GM10847 (cell line): ENCODE data around the gene KMT5C.
A peak's percentile ranks its signal among the peaks of the same experiment; 100 is the strongest.

ENCODE experiments used
- POLR2A ChIP-seq: IDR thresholded peaks from 2 replicates; pipeline ENCODE4 v1.6.1; 2011; ENCODE audit not compliant: insufficient read length; ENCODE audit errors: extremely low read depth

Gene KMT5C

DNA sequence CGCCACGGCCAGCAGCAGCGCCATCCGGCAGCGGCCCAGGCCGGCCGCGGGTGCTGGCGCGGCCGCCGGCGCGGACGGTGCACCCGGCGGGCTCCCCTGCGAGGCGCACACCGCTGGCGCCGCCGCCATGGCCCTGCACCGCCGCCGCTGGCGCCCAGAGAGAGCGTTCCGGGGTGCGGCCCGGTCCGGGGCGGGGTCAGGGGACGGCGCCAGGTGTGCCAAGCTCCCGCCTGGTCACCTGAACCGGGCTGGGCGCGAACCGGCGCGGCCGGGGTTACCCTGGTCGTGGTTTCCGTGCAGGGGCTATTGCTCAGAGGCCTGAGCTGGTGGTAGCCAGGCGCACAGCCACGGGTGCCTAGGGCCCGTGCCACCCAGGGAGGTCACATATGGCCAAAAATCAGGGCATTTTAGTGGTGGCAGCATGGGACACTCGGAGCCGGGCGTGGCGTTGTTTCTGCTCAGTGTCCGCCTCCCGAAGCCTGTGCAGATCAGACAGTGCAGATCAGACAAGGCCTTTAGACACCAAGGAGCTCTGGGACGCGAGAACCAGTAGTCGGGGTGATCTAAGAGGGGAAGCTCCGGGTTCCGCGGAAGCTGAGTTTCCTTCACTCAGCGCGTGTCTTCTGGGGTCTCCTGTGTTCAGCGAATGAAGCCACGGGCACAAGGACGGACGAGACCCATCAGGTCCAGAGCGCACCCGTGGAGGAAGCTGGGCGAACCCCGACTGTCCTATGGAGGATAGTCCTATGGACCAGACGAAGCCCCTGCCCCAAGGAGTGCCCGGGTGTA is 44.6 kb downstream of the KMT5C start, which contains the start of gene TMEM238:
Gene TMEM238 (minus strand): TSS at position 162 of the 789 bp plus-strand sequence. CDS start 33 bp downstream, at position 129.
- TF ChIP-seq POLR2A = no peak

DNA sequence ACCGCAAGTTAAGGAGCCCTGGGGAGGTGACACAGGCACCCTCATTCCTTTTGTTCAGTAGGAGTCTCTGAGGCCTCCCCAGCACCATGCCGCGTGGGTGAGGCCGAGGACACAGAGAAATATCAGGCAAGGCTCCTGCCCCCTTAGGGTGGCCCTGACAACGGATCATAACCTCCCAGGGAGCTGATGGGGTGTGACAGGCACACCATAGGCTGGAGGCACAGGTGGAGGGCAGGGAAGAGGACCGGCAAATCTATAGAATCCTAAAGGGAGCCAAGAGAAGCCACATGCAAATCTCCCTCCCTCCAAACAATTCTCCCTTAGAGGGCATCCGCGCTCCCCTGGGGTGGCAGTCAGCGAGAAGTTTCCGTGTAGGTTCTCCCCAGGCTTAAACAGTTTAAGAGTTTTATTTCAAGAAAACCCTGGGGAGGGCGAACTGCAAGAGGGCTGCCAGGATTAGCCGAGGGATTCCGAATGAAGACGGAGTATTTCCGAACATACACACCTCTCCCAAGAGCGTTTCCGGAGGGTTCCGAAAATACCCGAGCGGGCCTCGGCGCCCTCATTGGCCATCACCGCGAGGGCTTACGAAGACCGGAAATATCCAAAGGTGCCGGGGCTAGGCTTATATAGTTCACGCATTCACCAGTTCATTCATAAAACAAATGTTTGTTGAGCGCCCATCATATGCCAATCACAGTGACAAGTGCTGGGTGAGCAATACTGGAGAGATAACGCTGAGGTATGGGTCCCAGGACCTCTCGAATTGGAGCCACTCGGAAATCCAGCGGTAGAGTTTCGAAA is 45.4 kb downstream of the KMT5C start:
- TF ChIP-seq POLR2A = no peak

DNA sequence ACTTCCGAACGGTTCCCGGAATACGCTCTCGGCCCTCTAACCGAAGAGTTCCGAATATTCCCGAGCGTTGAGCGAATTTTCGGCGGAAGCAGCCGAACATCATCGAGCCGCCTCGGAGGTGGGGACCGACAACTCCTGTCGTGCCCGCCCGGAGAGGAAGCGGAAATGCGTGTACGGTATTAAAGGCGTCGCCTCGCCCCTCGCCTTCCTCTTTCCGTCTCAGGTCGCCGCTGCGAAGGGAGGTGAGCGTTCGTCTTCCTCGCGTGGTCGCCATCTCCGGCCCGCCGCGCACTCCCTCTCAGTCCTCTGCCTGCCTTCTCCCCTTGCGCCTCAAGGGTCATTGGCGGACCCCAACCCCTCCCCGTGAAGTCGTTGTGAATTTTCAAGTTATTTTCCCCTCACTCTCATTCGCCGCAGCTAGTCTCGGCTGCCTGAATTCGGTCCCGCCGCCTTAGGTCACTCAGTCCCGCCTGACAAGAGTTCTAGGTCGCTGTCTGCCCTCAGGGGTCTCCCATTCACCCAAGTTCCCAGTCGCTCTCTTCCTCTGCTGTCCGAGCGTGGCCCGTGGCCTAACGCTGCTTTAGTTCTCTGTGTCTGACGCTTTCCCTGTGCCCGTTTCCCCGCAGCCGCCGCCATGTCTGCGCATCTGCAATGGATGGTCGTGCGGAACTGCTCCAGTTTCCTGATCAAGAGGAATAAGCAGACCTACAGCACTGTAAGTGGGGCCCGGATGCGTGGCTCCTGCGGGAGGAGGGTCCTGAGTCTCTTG is 46.2 kb downstream of the KMT5C start, which contains the start of gene RPL28:
Gene RPL28 (plus strand): TSS at position 209 of the 769 bp plus-strand sequence. CDS start 426 bp downstream, at position 635.
- TF ChIP-seq POLR2A = peak; percentile 99

DNA sequence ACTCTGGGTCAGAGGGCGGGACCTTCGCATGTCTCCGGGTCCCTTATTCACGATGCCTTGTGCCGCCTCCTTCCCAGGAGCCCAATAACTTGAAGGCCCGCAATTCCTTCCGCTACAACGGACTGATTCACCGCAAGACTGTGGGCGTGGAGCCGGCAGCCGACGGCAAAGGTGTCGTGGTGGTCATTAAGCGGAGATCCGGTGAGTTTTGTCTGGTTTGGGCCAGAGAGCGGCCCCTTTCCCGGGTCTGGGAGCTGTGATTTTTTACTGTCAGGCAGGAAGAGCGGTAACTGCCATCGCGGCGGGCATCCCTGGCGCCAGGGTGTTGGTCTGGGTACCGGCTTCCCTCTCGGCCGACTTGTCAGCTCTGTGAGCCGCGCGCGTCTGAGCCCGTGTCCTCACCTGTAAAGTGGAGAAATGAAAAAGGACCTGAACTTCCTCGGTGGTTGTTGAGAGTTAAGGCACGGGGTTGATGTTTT is 46.9 kb downstream of the KMT5C start:
- no peak for TF ChIP-seq POLR2A

DNA sequence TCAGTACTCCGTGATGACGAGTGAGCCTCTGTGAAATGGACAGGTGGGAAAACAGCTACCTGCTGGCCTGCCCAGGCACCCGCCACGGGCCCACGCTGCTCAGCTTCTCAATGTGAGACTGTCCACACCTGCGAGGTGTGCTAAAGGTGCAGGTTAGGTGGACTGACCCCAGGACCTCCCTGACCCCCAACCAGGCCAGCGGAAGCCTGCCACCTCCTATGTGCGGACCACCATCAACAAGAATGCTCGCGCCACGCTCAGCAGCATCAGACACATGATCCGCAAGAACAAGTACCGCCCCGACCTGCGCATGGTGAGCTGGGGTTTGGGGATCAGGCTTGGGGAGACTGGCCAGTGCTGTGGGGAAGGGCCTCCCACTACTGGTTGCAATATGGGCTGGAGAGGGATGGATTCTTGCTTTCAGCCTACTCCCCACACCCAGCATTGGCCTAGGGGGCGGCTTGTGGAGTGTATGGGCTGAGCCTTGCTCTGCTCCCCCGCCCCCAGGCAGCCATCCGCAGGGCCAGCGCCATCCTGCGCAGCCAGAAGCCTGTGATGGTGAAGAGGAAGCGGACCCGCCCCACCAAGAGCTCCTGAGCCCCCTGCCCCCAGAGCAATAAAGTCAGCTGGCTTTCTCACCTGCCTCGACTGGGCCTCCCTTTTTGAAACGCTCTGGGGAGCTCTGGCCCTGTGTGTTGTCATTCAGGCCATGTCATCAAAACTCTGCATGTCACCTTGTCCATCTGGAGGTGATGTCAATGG is 48.2 kb downstream of the KMT5C start:
- TF ChIP-seq POLR2A = no peak

DNA sequence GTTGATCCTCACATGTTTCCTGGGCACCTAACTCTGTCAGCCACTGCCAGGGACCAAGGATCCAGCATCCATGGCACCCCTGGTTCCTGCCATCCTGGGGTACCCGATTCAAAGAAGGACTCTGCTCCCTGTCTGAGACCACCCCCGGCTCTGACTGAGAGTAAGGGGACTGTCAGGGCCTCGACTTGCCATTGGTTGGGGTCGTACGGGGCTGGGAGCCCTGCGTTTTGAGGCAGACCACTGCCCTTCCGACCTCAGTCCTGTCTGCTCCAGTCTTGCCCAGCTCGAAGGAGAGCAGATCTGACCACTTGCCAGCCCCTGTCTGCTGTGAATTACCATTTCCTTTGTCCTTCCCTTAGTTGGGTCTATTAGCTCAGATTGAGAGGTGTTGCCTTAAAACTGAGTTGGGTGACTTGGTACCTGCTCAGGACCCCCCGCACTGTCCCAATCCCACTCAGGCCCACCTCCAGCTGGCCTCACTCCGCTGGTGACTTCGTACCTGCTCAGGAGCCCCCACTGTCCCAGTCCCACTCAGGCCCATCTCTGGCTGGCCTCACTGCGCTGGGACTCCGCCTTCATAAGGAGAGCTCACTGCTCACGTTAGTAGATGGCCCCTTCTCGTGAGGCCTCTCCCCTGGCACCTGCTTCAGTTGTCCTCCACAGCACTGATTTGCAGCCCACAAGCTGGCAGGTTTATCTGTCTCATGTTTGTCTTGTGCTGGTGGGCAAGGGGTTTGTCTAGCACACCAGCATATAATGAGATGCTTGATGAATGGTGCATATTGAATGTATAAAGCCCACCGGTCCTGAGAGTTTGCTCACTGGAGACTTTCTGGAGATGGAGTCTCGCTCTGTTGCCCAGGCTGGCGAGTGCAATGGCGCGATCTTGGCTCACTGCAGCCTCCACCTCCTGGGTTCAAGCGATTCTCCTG is 50.0 kb downstream of the KMT5C start:
- peak; percentile 16 for TF ChIP-seq POLR2A

DNA sequence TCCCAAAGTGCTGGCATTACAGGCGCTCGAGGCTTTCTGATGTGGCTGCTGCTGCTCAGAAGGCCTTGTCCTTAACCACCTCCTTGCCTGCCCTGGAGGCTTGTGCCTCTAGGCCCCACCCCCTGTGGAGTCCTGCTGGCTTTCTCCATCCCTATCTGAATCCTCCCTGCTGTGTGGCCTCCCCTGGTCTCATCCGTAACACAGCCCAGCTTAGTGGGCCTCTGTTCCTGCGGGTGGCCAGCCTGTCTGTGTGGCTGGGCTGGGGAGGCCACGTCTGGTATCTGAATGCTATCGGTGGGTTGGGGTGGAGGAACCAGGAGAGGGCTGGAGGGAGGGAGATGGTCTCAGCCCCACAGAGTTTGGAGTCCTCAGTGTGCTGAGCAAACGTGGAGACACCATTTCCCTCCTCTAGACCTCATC is 50.8 kb downstream of the KMT5C start:
- no peak for TF ChIP-seq POLR2A

DNA sequence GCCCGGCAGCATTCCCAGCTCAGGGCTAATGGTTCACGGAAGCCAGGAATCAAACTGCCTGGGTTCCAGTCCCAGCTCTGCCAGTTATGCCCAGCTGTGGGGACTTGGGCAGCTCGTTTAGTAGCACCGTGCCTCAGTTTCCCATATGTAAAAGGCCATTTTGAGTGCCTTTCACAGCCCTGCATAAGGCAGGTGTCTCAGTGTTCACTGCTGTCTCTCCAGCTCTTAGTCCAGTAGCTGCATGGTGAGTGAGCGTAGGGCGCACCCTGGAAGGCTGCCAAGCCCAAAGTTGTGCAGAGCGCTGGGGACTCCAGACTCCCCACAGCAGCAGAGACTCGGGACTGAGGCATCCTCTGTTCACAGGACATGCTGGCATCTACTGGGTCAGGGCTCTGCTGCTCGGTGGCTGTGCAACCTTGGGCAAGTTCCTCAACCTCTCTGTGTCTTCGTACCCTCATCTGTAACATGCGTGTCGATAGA is 51.6 kb downstream of the KMT5C start:
- TF ChIP-seq POLR2A = no peak

DNA sequence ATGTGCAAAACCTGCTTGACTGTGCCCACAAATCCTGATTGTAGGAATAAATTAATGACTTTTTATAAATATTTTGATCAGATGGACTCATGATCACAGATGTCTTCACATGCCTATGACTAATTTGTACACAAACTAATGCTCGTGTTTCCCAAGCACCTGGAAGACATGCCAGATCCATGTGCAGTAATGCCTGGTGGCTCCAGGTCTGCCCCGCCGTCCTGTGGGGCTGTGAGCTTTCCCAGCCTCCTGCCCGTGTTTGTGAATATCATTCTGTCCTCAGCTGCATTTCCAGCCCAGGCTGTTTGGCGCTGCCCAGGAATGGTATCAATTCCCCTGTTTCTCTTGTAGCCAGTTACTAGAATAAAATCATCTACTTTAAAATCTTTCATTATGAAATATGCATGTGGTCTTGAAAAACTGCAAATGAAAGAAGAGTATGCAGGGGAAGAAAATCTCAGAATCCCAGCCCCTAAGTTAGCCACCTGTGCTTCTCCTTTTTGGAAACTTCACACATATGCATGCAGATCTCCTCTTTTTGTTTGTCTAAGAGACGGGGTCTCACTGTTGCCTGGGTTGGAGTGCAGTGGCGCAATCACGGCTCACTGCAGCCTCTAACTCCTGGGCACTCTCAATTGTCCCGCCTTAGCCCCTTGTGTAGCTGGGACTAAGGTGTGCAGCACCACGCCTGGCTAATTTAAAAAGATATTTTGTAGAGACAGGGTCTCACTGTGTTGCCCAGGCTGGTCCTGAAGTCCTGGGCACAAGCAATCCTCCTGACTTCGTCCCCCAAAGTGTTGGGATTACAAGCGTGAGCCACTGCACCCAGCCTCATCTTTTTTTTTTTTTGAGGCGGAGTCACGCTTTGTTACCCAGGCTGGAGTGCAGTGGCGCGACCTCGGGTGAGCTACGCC is 52.3 kb downstream of the KMT5C start:
- TF ChIP-seq POLR2A = no peak

DNA sequence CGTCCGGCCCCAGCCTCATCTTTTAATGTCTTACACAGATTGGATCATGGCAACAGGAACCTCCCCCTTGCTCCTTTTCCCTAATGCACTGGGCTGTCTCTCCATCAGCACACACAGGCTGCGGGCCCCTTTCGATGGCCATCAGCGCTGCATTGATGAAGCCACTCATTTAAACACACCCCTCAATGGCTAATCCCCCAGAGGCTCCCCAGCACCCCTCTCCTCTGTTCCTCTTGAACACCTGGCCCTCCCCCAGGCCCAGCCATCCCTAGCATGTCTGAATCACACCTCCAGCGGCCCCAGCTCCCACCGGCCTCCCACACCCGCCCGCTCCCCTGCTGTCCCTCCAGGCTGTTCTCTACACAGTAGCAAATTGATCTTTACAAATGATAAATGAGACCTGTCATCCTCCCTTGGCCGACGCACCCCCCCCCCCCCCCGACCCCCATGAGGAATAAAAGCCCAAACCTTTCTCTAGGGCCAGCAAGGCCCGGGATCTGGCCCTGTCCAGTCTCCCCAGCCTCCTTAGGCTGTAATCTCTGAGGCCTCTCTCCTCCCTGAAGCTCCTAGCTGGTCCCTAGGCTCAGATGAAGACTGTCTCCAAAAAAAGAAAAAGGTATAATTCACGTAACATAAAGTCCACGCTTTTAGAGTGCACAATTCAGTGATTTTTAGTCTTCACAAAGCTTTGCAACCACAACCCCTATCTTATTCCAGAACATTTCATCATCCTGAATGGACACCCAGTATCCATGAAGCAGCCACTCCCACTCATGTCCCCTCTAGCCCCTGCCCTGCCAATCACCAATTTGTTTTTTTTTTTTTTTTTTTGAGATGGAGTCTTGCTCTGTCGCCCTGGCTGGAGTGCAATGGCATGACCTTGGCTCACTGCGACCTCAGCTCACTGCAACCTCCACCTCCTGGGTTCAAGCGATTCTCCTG is 53.4 kb downstream of the KMT5C start:
- TF ChIP-seq POLR2A = no peak
